Erythroblast (primary cell): ENCODE results near the gene GLYATL2.

Experiments used
- GATA1 ChIP-seq: IDR thresholded peaks from 2 replicates; pipeline ENCODE4 v1.6.1; 2011; ENCODE audit warnings: low read depth, mild to moderate bottlenecking, control low read depth, low read length, moderate library complexity
- POLR2A ChIP-seq: IDR thresholded peaks from 2 replicates; pipeline ENCODE4 v1.6.1; 2011; ENCODE audit warnings: mild to moderate bottlenecking, low read length

DNA sequence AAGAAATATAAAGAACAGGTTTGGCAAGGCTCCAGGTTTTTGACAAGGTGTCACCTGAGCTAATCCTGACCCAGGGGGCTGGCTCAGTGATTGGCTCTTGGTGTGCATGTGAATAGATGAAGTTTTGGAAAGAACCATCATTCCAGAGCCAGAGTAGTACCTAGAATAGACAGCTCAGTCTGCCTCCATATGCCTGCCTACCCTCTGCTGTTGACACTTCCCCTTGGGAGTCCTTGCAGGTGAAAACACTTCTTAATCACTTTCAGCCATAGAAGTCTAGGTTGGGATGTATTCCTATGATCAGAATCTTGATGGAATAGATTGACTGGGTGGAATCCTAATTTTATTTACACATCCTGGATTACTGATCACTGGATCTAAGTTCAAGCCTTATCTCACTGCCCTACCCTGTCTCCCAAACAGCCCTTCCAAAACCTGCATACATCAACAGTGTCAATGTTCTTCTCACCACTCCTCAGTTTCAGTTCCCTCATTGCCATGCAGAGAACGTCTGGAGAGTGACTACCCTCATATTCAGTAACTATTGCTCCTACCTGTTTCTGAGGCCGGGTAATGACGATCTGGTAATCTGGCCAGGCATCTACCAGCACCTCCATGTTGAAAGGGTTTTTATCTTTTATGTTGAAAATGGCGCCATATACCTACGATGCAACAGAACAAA lies 6.7 kb downstream of the GLYATL2 start:
- TF ChIP-seq POLR2A (no peak), GATA1 (no peak)
